Thyroid gland (tissue), 4 donors: ENCODE measurements around the gene CCR6. TPM values are rescaled to one million over a fixed set of nuclear protein-coding genes. Genes with fewer than 3 reads are reported as not detected.

Experiments used
- DNase-seq, 2 donors: peaks; one replicate each; pipeline ENCODE4 v3.0.0-alpha.2; 2019
- H3K27ac ChIP-seq, 3 donors: fragments of 200-600 bp; sonication (generic); 1 replicate in 2 of 3; 2 replicates in 1 of 3; pipeline ENCODE4 v1.5.1; 2016 to 2019; ENCODE audit warnings: mild to moderate bottlenecking in 1 of 3, moderate library complexity in 1 of 3
- H3K27me3 ChIP-seq: fragments of 200-600 bp; sonication (generic); one replicate; pipeline ENCODE4 v1.5.1; 2019
- H3K36me3 ChIP-seq, 2 donors: fragments of 200-600 bp; sonication (generic); one replicate each; pipeline ENCODE4 v1.5.1; 2016 to 2019
- H3K4me1 ChIP-seq, 2 donors: fragments of 200-600 bp; sonication (generic); one replicate each; pipeline ENCODE4 v1.5.1; 2017 to 2019
- H3K4me3 ChIP-seq, 3 donors: fragments of 200-600 bp; sonication (generic); replicated peaks in 1 of 3; 1 replicate in 2 of 3; 2 replicates in 1 of 3; pipeline ENCODE4 v1.5.1; 2016; ENCODE audit warnings: mild to moderate bottlenecking in 1 of 3
- H3K9me3 ChIP-seq: fragments of 200-600 bp; sonication (generic); one replicate; pipeline ENCODE4 v1.5.1; 2017
- CTCF ChIP-seq, 6 experiments: fragments of 200-600 bp in 3 of 6; fragments of 450-650 bp in 3 of 6; sonication (generic) in 3 of 6; IDR thresholded peaks; one replicate each; pipeline ENCODE4 v1.5.1; 2016 to 2019; ENCODE audit warnings: antibody characterized with exemption in 6 of 6, mild to moderate bottlenecking in 2 of 6, inconsistent platforms in 1 of 6, moderate library complexity in 1 of 6
- POLR2A ChIP-seq, 2 donors: fragments of 450-650 bp; IDR thresholded peaks; one replicate each; pipeline ENCODE4 v1.6.1; 2017; ENCODE audit warnings: antibody characterized with exemption in 2 of 2, mild to moderate bottlenecking in 2 of 2, moderate library complexity in 1 of 2
- WGBS, 2 donors: methylation state at CpG; one replicate each; pipeline ENCODE4 v1.1.5; 2017; 5-methylcytosine and 5-hydroxymethylcytosine counted together
- intact Hi-C: fragments of 100-400 bp; cut with DNase I; formaldehyde crosslinking; loops from one replicate; pipeline ENCODE4 v1.15.1; 2023
- total RNA-seq, 4 donors: library from RNA; depleted of rRNA; stranded (reverse); fragments of >200 nt; gene quantifications; one replicate each; pipeline ENCODE4 v1.2.3, GENCODE V29; 2016

The CCR6 gene
- total RNA-seq, 4 donors from 2014 or later = 0.78 TPM; not detected in 3

- TF ChIP-seq POLR2A (IDR thresholded peaks at IDR 0.05) (no peak), CTCF (IDR thresholded peaks at IDR 0.05) (no peak)
- Histone ChIP-seq H3K27me3 (no peaks in the 10 kb centered on the region), H3K4me1 (peaks cover 10 to 11% of the 10 kb centered on the region in 2 donors), H3K4me3 (no peak overlapping the region), H3K9me3 (no peaks in the 10 kb centered on the region), H3K27ac (no peak overlapping the region), H3K36me3 (no peaks in the 10 kb centered on the region)
- intact Hi-C loops = no loop called here
- no peak for DNase-seq
- 82 to 83% methylated on average over 23 to 24 of the region's 25 CpGs for WGBS, 2 donors
These were observed 8.7 kb upstream of the CCR6 start for GRCh38 chr6:167113935-167114910.

- no peaks in the 10 kb centered on the region for H3K27me3 ChIP-seq
- no peak for TF ChIP-seq CTCF (IDR thresholded peaks at IDR 0.05)
- TF ChIP-seq POLR2A (IDR thresholded peaks at IDR 0.05) = no peak
- H3K9me3 ChIP-seq = no peaks in the 10 kb centered on the region
- WGBS, 2 donors = 82 to 90% methylated on average over 10 of the region's 10 CpGs
- H3K27ac ChIP-seq = no peak overlapping the region
- H3K4me3 ChIP-seq = no peak overlapping the region
- intact Hi-C loops = no loop called here
- no peaks in the 10 kb centered on the region for H3K36me3 ChIP-seq
- DNase-seq = no peak
- H3K4me1 ChIP-seq = peaks cover 10 to 11% of the 10 kb centered on the region in 2 donors
These were observed 7.8 kb upstream of the CCR6 start for GRCh38 chr6:167115054-167115453.

GRCh38 chr6:167116109-167116837 lies 6.6 kb upstream of the CCR6 start:
- WGBS, 2 donors = 34 to 43% methylated on average over 23 to 25 of the region's 25 CpGs
- Histone ChIP-seq H3K9me3 (no peaks in the 10 kb centered on the region), H3K27me3 (no peaks in the 10 kb centered on the region), H3K36me3 (no peaks in the 10 kb centered on the region), H3K4me3 (peak overlapping the region in 1 of 3 donors; percentile 4), H3K27ac (peak overlapping the region in 1 of 3 donors; percentile 41), H3K4me1 (peaks cover 10 to 11% of the 10 kb centered on the region in 2 donors)
- peak in 1 of 2 donors; percentile 7 for TF ChIP-seq POLR2A (IDR thresholded peaks at IDR 0.05)
- no peak for TF ChIP-seq CTCF (IDR thresholded peaks at IDR 0.05)
- intact Hi-C loops = no loop called here
- DNase-seq = peak; percentile 49 to 66

GRCh38 chr6:167116838-167117228 lies 6.1 kb upstream of the CCR6 start:
- TF ChIP-seq POLR2A (IDR thresholded peaks at IDR 0.05) (no peak), CTCF (IDR thresholded peaks at IDR 0.05) (no peak)
- Histone ChIP-seq H3K4me1 (peaks cover 10 to 11% of the 10 kb centered on the region in 2 donors), H3K9me3 (no peaks in the 10 kb centered on the region), H3K27ac (no peak overlapping the region), H3K27me3 (no peaks in the 10 kb centered on the region), H3K36me3 (no peaks in the 10 kb centered on the region), H3K4me3 (no peak overlapping the region)
- intact Hi-C loops = no loop called here
- WGBS, 2 donors = 72 to 82% methylated on average over 10 to 12 of the region's 14 CpGs
- no peak for DNase-seq
